ENCODE results near the gene MCCD1.

MCCD1 gene

GRCh38 chr6:31572041-31572911, 43.5 kb downstream of the MCCD1 start, which contains the start of gene LTA:
Gene LTA, plus strand, starts transcription at chr6:31572289. Its CDS starts 454 bp downstream, at chr6:31572743.
- DNase-seq (ENCODE audit: low read depth), result no peak

- DNase-seq (ENCODE audit: low read depth), result no peak
Measured at GRCh38 chr6:31573239-31574105, 44.7 kb downstream of the MCCD1 start.

GRCh38 chr6:31574106-31575061, 45.6 kb downstream of the MCCD1 start:
- DNase-seq (ENCODE audit: low read depth), result no peak

GRCh38 chr6:31575335-31575901, 46.7 kb downstream of the MCCD1 start, which contains the start of gene TNF:
Gene TNF, plus strand, starts transcription at chr6:31575565. Its CDS starts 177 bp downstream, at chr6:31575742.
- DNase-seq (ENCODE audit: low read depth), result no peak

- DNase-seq (ENCODE audit: low read depth), result no peak
Measured at GRCh38 chr6:31575952-31576685, 47.4 kb downstream of the MCCD1 start.

- DNase-seq (ENCODE audit: low read depth), result no peak
Measured at GRCh38 chr6:31576897-31577578, 48.3 kb downstream of the MCCD1 start.

GRCh38 chr6:31577579-31577966, 48.8 kb downstream of the MCCD1 start:
- no peak for DNase-seq (ENCODE audit: low read depth)

GRCh38 chr6:31578184-31579118, 49.7 kb downstream of the MCCD1 start:
- DNase-seq (ENCODE audit: low read depth), result no peak

- no peak for DNase-seq (ENCODE audit: low read depth)
Measured at GRCh38 chr6:31579119-31579505, 50.4 kb downstream of the MCCD1 start.

Data from amniotic epithelial cell (primary cell).